GM18517 (cell line): Measurements from ENCODE around the gene PLEKHA6.
"Not testable (repeated sequence)": the region's sequence is repeated elsewhere in the genome, so short reads cannot be mapped to it uniquely, and the experiment has no call there.

Experiments used
- ATAC-seq: cut with Tn5 transposase; IDR thresholded peaks from one replicate; pipeline ENCODE4 v1.9.1; 2021; ENCODE audit warnings: mild to moderate bottlenecking, moderate library complexity; ENCODE audit not compliant: unreplicated experiment

The PLEKHA6 gene

GRCh38 chr1:204248954-204249353, 110.8 kb downstream of the PLEKHA6 start:
- ATAC-seq: no peak

- ATAC-seq: no peak
Observed at GRCh38 chr1:204246876-204247275, 112.9 kb downstream of the PLEKHA6 start.

GRCh38 chr1:204242920-204243319, 116.8 kb downstream of the PLEKHA6 start:
- ATAC-seq: no peak

GRCh38 chr1:204241914-204242313, 117.8 kb downstream of the PLEKHA6 start:
- no peak for ATAC-seq

- no peak for ATAC-seq
Observed at GRCh38 chr1:204241050-204241449, 118.7 kb downstream of the PLEKHA6 start.

GRCh38 chr1:204240233-204240632, 119.5 kb downstream of the PLEKHA6 start:
- no peak for ATAC-seq

- ATAC-seq: not testable (repeated sequence)
Observed at GRCh38 chr1:204239401-204239800, 120.3 kb downstream of the PLEKHA6 start.

- not testable (repeated sequence) for ATAC-seq
Observed at GRCh38 chr1:204238520-204238919, 121.2 kb downstream of the PLEKHA6 start.

GRCh38 chr1:204237515-204237914, 122.2 kb downstream of the PLEKHA6 start:
- not testable (repeated sequence) for ATAC-seq

GRCh38 chr1:204232526-204232925, 127.2 kb downstream of the PLEKHA6 start:
- ATAC-seq: no peak

GRCh38 chr1:204230211-204230610, 129.5 kb downstream of the PLEKHA6 start:
- no peak for ATAC-seq

- ATAC-seq: no peak
Observed at GRCh38 chr1:204228896-204229295, 130.8 kb downstream of the PLEKHA6 start.

GRCh38 chr1:204227996-204228785, 131.5 kb downstream of the PLEKHA6 start:
- ATAC-seq: no peak

- ATAC-seq: no peak
Observed at GRCh38 chr1:204227351-204227750, 132.4 kb downstream of the PLEKHA6 start.

- no peak for ATAC-seq
Observed at GRCh38 chr1:204225841-204226735, 133.6 kb downstream of the PLEKHA6 start.

GRCh38 chr1:204224655-204225054, 135.1 kb downstream of the PLEKHA6 start:
- ATAC-seq: no peak

- no peak for ATAC-seq
Observed at GRCh38 chr1:204223129-204223860, 136.4 kb downstream of the PLEKHA6 start.

GRCh38 chr1:204222764-204223055, 137.0 kb downstream of the PLEKHA6 start:
- ATAC-seq: no peak

GRCh38 chr1:204222006-204222763, 137.5 kb downstream of the PLEKHA6 start:
- no peak for ATAC-seq

- no peak for ATAC-seq
Observed at GRCh38 chr1:204221271-204221670, 138.5 kb downstream of the PLEKHA6 start.
